HL-60 (cell line): ENCODE results near the gene AMDHD1.
A peak's percentile ranks its signal among the peaks of the same experiment; 100 is the strongest.

Experiments used
- DNase-seq, 2 experiments: peaks; one replicate each; pipeline ENCODE4 v3.0.0-alpha.2; 2010 to 2020; ENCODE audit warnings: low read depth in 1 of 2, low spot score in 1 of 2
- H3K27ac ChIP-seq: fragments of 250-450 bp; sonication (Bioruptor Pico); replicated peaks from 2 replicates; pipeline ENCODE4 v1.5.1; 2020; ENCODE audit warnings: mild to moderate bottlenecking, moderate library complexity
- H3K27me3 ChIP-seq: fragments of 250-450 bp; sonication (Bioruptor Pico); 2 replicates; pipeline ENCODE4 v1.5.1; 2021; ENCODE audit warnings: mild to moderate bottlenecking, moderate library complexity; ENCODE audit not compliant: insufficient read depth, poor library complexity, severe bottlenecking
- H3K4me3 ChIP-seq: replicated peaks from 2 replicates; pipeline ENCODE4 v1.5.1; 2011; ENCODE audit warnings: mild to moderate bottlenecking, control low read depth, low read length; ENCODE audit not compliant: insufficient read depth
- GABPA ChIP-seq: IDR thresholded peaks from 2 replicates; pipeline ENCODE4 v1.6.1; 2012; ENCODE audit warnings: low read depth
- POLR2AphosphoS5 ChIP-seq: IDR thresholded peaks from 2 replicates; pipeline ENCODE4 v1.6.1; 2012; ENCODE audit warnings: low read depth
- SPI1 ChIP-seq: IDR thresholded peaks from 2 replicates; pipeline ENCODE4 v1.6.1; 2012; ENCODE audit warnings: low read depth, mild to moderate bottlenecking, borderline replicate concordance
- TF ChIP-seq, protein P1 (sequence below): IDR thresholded peaks from one replicate; pipeline ENCODE4 v1.5.1; 2011; ENCODE audit warnings: low read length, control low read depth, inconsistent platforms; ENCODE audit not compliant: insufficient read depth
- TF ChIP-seq, protein P2 (sequence below): IDR thresholded peaks from 2 replicates; pipeline ENCODE4 v1.6.1; 2012; ENCODE audit warnings: low read depth; ENCODE audit not compliant: insufficient replicate concordance

AMDHD1 gene

DNA sequence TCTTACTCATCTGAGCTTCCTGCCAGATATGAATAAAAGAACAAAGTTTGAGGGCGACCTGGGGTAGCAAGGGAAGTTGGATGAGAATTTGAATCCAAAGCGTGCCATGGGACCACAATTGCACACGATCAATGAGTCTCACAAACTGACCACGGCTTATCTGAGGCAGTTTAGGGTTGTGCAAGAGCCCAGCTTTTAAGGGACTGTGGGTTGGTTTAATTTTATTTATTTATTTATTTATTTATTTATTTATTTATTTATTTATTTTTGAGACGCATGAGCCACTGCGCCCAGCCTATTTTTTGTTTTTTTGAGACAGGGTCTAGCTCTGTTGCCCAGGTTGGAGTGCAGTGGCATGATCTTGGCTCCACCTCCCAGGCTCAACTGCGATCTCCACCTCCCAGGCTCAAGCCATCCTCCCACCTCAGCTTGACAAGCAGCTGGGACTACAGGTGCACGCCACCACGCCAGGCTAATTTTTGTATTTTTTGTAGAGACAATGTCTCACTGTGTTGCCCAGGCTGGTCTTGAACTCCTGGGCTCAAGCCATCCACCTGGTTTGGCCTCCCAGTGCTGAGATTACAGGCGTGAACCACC, 1.1 kb downstream of the AMDHD1 start:
- H3K4me3 ChIP-seq = no peak overlapping the region
- DNase-seq = no peak
- TF ChIP-seq GABPA (no peak), POLR2AphosphoS5 (no peak), SPI1 (no peak)
- TF ChIP-seq, protein P1, sequence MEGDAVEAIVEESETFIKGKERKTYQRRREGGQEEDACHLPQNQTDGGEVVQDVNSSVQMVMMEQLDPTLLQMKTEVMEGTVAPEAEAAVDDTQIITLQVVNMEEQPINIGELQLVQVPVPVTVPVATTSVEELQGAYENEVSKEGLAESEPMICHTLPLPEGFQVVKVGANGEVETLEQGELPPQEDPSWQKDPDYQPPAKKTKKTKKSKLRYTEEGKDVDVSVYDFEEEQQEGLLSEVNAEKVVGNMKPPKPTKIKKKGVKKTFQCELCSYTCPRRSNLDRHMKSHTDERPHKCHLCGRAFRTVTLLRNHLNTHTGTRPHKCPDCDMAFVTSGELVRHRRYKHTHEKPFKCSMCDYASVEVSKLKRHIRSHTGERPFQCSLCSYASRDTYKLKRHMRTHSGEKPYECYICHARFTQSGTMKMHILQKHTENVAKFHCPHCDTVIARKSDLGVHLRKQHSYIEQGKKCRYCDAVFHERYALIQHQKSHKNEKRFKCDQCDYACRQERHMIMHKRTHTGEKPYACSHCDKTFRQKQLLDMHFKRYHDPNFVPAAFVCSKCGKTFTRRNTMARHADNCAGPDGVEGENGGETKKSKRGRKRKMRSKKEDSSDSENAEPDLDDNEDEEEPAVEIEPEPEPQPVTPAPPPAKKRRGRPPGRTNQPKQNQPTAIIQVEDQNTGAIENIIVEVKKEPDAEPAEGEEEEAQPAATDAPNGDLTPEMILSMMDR = no peak
- TF ChIP-seq, protein P2, sequence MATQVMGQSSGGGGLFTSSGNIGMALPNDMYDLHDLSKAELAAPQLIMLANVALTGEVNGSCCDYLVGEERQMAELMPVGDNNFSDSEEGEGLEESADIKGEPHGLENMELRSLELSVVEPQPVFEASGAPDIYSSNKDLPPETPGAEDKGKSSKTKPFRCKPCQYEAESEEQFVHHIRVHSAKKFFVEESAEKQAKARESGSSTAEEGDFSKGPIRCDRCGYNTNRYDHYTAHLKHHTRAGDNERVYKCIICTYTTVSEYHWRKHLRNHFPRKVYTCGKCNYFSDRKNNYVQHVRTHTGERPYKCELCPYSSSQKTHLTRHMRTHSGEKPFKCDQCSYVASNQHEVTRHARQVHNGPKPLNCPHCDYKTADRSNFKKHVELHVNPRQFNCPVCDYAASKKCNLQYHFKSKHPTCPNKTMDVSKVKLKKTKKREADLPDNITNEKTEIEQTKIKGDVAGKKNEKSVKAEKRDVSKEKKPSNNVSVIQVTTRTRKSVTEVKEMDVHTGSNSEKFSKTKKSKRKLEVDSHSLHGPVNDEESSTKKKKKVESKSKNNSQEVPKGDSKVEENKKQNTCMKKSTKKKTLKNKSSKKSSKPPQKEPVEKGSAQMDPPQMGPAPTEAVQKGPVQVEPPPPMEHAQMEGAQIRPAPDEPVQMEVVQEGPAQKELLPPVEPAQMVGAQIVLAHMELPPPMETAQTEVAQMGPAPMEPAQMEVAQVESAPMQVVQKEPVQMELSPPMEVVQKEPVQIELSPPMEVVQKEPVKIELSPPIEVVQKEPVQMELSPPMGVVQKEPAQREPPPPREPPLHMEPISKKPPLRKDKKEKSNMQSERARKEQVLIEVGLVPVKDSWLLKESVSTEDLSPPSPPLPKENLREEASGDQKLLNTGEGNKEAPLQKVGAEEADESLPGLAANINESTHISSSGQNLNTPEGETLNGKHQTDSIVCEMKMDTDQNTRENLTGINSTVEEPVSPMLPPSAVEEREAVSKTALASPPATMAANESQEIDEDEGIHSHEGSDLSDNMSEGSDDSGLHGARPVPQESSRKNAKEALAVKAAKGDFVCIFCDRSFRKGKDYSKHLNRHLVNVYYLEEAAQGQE = no peak
- H3K27me3 ChIP-seq = no peaks in the 10 kb centered on the region
- no peak overlapping the region for H3K27ac ChIP-seq

DNA sequence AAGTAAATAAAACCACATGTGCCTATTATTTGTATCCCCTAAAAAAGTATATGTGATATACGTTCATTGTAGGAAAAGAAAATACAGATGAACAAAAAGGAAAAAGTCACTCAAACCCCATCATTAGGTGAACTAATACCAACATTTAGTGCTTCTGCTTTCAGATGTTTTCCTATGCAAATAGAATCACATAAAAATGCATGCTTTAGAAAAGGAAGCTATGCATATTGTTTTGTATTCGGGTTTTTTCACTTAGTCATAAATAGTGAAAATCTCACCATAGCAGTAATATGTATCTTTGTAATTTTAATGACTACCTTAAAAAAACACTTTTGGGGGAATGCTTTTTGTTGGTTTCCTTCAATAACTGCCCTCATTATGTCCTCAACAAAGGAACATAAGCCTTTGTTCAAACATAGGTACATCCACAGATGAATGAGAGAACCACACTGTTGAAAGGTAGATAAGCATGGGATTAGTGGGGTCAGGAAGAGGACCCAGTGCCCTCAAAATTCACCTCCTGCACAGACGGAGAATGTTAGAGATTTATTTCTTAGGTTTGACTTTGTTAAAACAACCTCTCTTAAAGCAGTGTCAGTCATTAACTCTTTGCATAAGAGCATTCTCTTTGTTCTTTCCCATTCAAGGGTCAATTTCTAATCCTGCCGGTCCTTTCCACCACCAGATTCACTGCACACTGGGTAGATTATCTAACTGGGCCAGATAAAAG, 6.5 kb downstream of the AMDHD1 start:
- no peak for TF ChIP-seq POLR2AphosphoS5
- TF ChIP-seq GABPA = no peak
- TF ChIP-seq, protein P1 = no peak
- TF ChIP-seq, protein P2 = no peak
- H3K27me3 ChIP-seq = no peaks in the 10 kb centered on the region
- H3K4me3 ChIP-seq = no peak overlapping the region
- DNase-seq = no peak
- H3K27ac ChIP-seq = no peak overlapping the region

DNA sequence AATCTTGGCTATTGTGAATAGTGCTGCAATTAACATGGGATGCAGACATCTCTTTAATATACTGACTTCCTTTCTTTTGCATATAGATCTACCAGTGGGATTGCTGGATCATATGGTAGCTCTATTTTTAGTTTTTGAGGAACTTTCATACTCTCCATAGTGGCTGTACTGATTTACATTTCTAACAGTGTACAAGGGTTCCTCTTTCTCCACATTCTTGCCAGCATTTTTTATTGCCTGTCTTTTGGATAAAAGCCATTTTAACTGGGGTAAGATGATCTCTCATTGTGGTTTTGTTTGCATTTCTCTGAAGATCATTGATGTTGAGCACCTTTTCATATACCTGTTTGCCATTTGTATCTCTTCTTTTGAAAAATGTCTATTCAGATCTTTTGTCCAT, 8.4 kb downstream of the AMDHD1 start:
- no peak for DNase-seq
- Histone ChIP-seq H3K27me3 (no peaks in the 10 kb centered on the region), H3K27ac (no peak overlapping the region), H3K4me3 (no peak overlapping the region)
- TF ChIP-seq POLR2AphosphoS5 (no peak), SPI1 (peak; percentile 53; the same call in 1 of the 2 replicates)

DNA sequence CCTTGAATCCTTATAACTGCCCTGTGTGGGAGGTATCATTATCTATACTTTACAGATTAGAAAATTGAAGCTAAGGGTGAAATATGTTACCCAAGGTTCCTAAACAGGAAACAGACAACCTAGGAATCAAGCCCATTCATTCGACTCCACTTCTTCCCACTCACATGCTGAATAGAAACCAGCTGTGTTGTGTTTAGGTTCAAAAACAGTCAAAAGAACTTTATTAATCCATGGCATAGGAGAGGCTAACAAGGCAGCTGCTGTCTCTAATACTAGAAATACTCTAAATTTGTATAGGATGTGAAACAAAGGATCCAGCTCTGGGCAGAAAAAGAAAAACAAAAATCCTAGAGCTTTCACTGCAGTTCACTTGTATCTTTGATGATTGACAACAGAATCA, 9.9 kb downstream of the AMDHD1 start:
- H3K27me3 ChIP-seq = no peaks in the 10 kb centered on the region
- DNase-seq = no peak
- TF ChIP-seq SPI1 (no peak), POLR2AphosphoS5 (no peak), GABPA (no peak)
- TF ChIP-seq, protein P1 = no peak
- TF ChIP-seq, protein P2 = no peak
- H3K4me3 ChIP-seq = no peak overlapping the region
- H3K27ac ChIP-seq = no peak overlapping the region
